OCI-LY1 (cell line): Measurements from ENCODE around the gene GRID2.
A peak's percentile ranks its signal among the peaks of the same experiment; 100 is the strongest.

ENCODE experiments used
- H2AFZ ChIP-seq: fragments of 200-600 bp; sonication (generic), shearing (Covaris generic); 2 replicates; pipeline ENCODE4 v1.6.0; 2014; ENCODE audit warnings: antibody characterized with exemption, mild to moderate bottlenecking, low read length
- H3F3A ChIP-seq: fragments of 200-600 bp; sonication (generic), shearing (Covaris generic); 2 replicates; pipeline ENCODE4 v1.6.0; 2014; ENCODE audit warnings: mild to moderate bottlenecking, antibody characterized with exemption, low read length, moderate library complexity; ENCODE audit not compliant: insufficient read depth
- H3K27ac ChIP-seq: fragments of 200-600 bp; sonication (generic); 2 replicates; pipeline ENCODE4 v1.5.1; 2014; ENCODE audit warnings: low read length, mixed run types, mild to moderate bottlenecking, low read depth; ENCODE audit not compliant: poor library complexity, severe bottlenecking
- H3K27me3 ChIP-seq: fragments of 200-600 bp; sonication (generic); 2 replicates; pipeline ENCODE4 v1.6.0; 2014; ENCODE audit warnings: antibody characterized with exemption, mild to moderate bottlenecking, low read length, moderate library complexity; ENCODE audit not compliant: insufficient read depth
- H3K36me3 ChIP-seq: fragments of 200-600 bp; sonication (generic); 2 replicates; pipeline ENCODE4 v1.6.1; 2014; ENCODE audit warnings: mild to moderate bottlenecking, antibody characterized with exemption, low read length, moderate library complexity, mixed read lengths; ENCODE audit not compliant: insufficient read depth
- H3K4me1 ChIP-seq: fragments of 200-600 bp; sonication (generic); 2 replicates; pipeline ENCODE4 v1.5.1; 2014; ENCODE audit warnings: mild to moderate bottlenecking, low read length, moderate library complexity; ENCODE audit not compliant: insufficient read depth, severe bottlenecking
- H3K4me2 ChIP-seq: fragments of 200-600 bp; sonication (generic), shearing (Covaris generic); 2 replicates; pipeline ENCODE4 v1.6.1; 2014; ENCODE audit warnings: low read length
- H3K4me3 ChIP-seq: fragments of 200-600 bp; sonication (generic); 2 replicates; pipeline ENCODE4 v1.5.1; 2014; ENCODE audit warnings: low read length, low read depth, mild to moderate bottlenecking, mixed read lengths; ENCODE audit not compliant: poor library complexity, severe bottlenecking
- H3K79me2 ChIP-seq: fragments of 200-600 bp; shearing (Covaris generic); 2 replicates; pipeline ENCODE4 v1.6.1; 2016; ENCODE audit warnings: mixed run types, low read length, mixed read lengths; ENCODE audit not compliant: insufficient read depth
- H3K9ac ChIP-seq: fragments of 200-600 bp; sonication (generic), shearing (Covaris generic); 2 replicates; pipeline ENCODE4 v1.6.1; 2014; ENCODE audit warnings: mild to moderate bottlenecking, low read length, mixed read lengths
- H3K9me2 ChIP-seq: fragments of 200-600 bp; sonication (generic), shearing (Covaris generic); 2 replicates; pipeline ENCODE4 v1.6.1; 2014; ENCODE audit warnings: low read depth, mild to moderate bottlenecking, low read length, mixed read lengths
- H3K9me3 ChIP-seq: fragments of 200-600 bp; shearing (Covaris generic); 2 replicates; pipeline ENCODE4 v1.6.1; 2014; ENCODE audit warnings: low read length, mixed read lengths
- H4K20me1 ChIP-seq: fragments of 200-600 bp; sonication (generic), shearing (Covaris generic); 2 replicates; pipeline ENCODE4 v1.6.0; 2016; ENCODE audit warnings: mild to moderate bottlenecking, low read length; ENCODE audit not compliant: insufficient read depth
- EZH2 ChIP-seq: fragments of 200-600 bp; sonication (generic), shearing (Covaris generic); IDR thresholded peaks from 2 replicates; pipeline ENCODE4 v1.8.0; 2017; ENCODE audit warnings: borderline replicate concordance, mixed run types, mild to moderate bottlenecking, antibody characterized with exemption, low read length, moderate library complexity, mixed read lengths
- TF ChIP-seq, protein P1 (sequence below): fragments of 200-600 bp; sonication (generic), shearing (Covaris generic); IDR thresholded peaks from 2 replicates; pipeline ENCODE4 v1.5.1; 2017; ENCODE audit warnings: mild to moderate bottlenecking, antibody characterized with exemption, low read length, moderate library complexity, mixed read lengths

GRID2 gene

DNA sequence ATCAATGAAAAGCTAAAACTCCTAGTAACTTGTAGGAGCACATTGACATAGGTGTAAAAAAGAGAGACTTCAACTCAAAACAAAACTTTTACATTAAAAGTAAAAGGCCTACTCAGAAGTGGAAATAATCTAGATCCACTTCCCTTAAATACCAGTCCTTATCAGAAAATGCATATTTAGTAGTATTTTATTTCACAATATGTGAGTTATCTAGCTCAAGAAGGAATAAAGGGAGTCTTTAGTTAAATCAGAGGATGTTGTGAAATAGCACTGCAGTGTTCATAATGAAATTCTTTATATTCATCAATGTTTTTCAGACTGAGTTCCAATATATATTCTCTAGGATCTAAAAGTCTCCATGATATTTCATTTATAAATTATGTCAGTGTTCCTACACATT lies 715.0 kb downstream of the GRID2 start:
- TF ChIP-seq EZH2: no peak
- Histone ChIP-seq H3K4me3 (no peak overlapping the region), H4K20me1 (no peaks in the 10 kb centered on the region), H3K4me1 (no peaks in the 10 kb centered on the region), H3K27me3 (no peaks in the 10 kb centered on the region), H3K9ac (no peak overlapping the region), H3K36me3 (no peaks in the 10 kb centered on the region), H3F3A (no peaks in the 10 kb centered on the region), H3K27ac (no peak overlapping the region), H3K9me2 (no peaks in the 10 kb centered on the region), H3K79me2 (no peaks in the 10 kb centered on the region), H3K9me3 (no peaks in the 10 kb centered on the region), H3K4me2 (no peak overlapping the region), H2AFZ (no peak overlapping the region)

DNA sequence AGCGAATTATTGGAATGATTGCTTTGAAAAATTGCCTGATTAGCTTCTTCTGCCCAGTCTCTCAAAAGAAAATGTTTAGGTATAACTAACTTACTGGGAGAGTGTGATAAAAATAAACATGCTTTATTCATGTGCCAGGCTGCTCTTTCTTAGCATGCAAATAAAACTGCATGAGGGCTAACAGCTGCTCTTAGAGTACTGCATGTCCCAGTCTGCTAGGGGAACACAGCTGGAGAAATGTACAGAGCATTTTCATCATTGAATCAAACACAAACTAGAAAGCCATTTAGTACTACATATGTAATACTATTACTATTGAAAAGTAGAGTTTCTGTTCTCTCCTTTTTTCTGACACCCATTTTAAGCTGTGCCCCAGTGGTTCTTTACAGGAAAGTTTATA lies 726.0 kb downstream of the GRID2 start:
- Histone ChIP-seq H3K79me2 (no peaks in the 10 kb centered on the region), H3K4me1 (peaks cover 30% of the 10 kb centered on the region), H3K9ac (no peak overlapping the region), H3K27me3 (no peaks in the 10 kb centered on the region), H3K4me3 (no peak overlapping the region), H3F3A (no peaks in the 10 kb centered on the region), H3K9me2 (no peaks in the 10 kb centered on the region), H4K20me1 (no peaks in the 10 kb centered on the region), H3K4me2 (no peak overlapping the region), H3K27ac (peak overlapping the region; percentile 54), H3K9me3 (no peaks in the 10 kb centered on the region), H2AFZ (no peak overlapping the region), H3K36me3 (no peaks in the 10 kb centered on the region)
- no peak for TF ChIP-seq EZH2
- TF ChIP-seq, protein P1, sequence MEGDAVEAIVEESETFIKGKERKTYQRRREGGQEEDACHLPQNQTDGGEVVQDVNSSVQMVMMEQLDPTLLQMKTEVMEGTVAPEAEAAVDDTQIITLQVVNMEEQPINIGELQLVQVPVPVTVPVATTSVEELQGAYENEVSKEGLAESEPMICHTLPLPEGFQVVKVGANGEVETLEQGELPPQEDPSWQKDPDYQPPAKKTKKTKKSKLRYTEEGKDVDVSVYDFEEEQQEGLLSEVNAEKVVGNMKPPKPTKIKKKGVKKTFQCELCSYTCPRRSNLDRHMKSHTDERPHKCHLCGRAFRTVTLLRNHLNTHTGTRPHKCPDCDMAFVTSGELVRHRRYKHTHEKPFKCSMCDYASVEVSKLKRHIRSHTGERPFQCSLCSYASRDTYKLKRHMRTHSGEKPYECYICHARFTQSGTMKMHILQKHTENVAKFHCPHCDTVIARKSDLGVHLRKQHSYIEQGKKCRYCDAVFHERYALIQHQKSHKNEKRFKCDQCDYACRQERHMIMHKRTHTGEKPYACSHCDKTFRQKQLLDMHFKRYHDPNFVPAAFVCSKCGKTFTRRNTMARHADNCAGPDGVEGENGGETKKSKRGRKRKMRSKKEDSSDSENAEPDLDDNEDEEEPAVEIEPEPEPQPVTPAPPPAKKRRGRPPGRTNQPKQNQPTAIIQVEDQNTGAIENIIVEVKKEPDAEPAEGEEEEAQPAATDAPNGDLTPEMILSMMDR: no peak

DNA sequence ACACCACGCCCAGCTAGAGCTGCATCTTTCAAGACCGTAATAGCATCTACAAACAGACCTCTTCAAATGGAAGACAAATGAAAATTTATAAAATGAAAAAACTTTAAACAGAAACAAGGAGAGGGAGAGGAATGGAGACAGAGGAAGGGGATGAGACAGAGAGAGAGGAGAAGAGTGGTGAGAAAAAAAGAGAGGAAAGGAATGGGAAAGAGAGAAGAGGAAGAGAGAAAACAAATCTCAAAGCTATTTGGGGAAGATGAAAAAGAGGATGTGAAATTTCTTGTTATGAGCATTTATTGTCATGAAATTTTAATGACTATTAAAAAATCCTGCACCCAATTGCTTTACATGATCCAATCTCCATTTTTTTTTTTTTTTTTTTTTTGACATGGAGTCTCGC lies 726.9 kb downstream of the GRID2 start:
- TF ChIP-seq, protein P1: no peak
- TF ChIP-seq EZH2: no peak
- Histone ChIP-seq H3K79me2 (no peaks in the 10 kb centered on the region), H3K4me1 (peaks cover 30% of the 10 kb centered on the region), H3K4me2 (no peak overlapping the region), H3F3A (no peaks in the 10 kb centered on the region), H3K4me3 (no peak overlapping the region), H3K9me2 (no peaks in the 10 kb centered on the region), H2AFZ (no peak overlapping the region), H3K36me3 (no peaks in the 10 kb centered on the region), H3K9me3 (no peaks in the 10 kb centered on the region), H3K27ac (peak overlapping the region; percentile 54), H4K20me1 (no peaks in the 10 kb centered on the region), H3K27me3 (no peaks in the 10 kb centered on the region), H3K9ac (no peak overlapping the region)

DNA sequence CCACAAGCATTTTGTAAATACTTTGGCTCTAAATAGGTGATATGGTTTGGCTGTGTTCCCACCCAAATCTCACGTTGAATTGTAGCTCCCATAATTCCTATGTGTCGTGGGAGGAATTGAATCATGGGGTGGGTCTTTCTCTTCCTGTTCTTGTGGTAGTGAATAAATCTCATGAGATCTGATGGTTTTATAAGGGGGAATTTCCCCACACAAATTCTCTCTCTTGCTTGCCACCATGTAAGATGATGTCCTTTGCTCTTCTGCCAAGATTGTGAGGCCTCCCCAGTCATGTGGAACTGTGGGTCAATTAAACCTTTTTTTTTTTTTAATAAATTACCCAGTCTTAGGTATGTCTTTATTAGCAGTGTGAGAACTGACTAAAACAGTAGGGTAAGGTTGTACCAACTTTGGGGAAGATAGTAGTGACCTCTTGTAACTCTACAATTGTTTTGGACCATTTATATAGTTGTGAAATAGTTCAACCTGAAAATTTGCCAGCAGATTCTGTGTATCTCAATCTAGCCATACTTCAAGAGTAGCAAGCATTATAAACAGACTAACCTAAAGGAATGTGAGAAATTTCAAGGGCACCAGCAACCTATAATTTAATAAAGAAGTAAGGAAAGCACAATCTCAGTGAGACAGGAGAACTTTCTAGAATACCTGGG lies 727.8 kb downstream of the GRID2 start:
- peaks cover 30% of the 10 kb centered on the region for H3K4me1 ChIP-seq
- H3F3A ChIP-seq: no peaks in the 10 kb centered on the region
- no peak overlapping the region for H3K4me2 ChIP-seq
- no peaks in the 10 kb centered on the region for H3K27me3 ChIP-seq
- TF ChIP-seq, protein P1: no peak
- TF ChIP-seq EZH2: no peak
- no peak overlapping the region for H3K9ac ChIP-seq
- H3K27ac ChIP-seq: peak overlapping the region; percentile 54
- H2AFZ ChIP-seq: no peak overlapping the region
- H3K36me3 ChIP-seq: no peaks in the 10 kb centered on the region
- no peaks in the 10 kb centered on the region for H3K9me2 ChIP-seq
- H3K9me3 ChIP-seq: no peaks in the 10 kb centered on the region
- H3K79me2 ChIP-seq: no peaks in the 10 kb centered on the region
- no peaks in the 10 kb centered on the region for H4K20me1 ChIP-seq
- H3K4me3 ChIP-seq: no peak overlapping the region
